Left lung (tissue), 14 donors: ENCODE results near the gene MPHOSPH9. TPM values are rescaled to one million over a fixed set of nuclear protein-coding genes. Genes with fewer than 3 reads are reported as not detected.
A peak's percentile ranks its signal among the peaks of the same experiment; 100 is the strongest.

Experiments used
- ATAC-seq: fragments of 200-7000 bp; cut with Tn5 transposase; one replicate; pipeline ENCODE4 v1.9.1; 2020; ENCODE audit warnings: moderate library complexity
- DNase-seq, 4 donors: peaks; one replicate each; pipeline ENCODE4 v3.0.0-alpha.2; 2013 to 2020
- H3K27ac ChIP-seq, 2 donors: fragments of 200-600 bp; sonication (generic) in 1 of 2; one replicate each; pipeline versions ENCODE4 v1.5.0 to v1.8.0; 2020 to 2021
- H3K27me3 ChIP-seq, 2 donors: fragments of 200-600 bp; sonication (generic) in 1 of 2; one replicate each; pipeline versions ENCODE4 v1.5.0 to v1.8.0; 2020 to 2021
- H3K36me3 ChIP-seq, 2 donors: fragments of 200-600 bp; sonication (generic) in 1 of 2; one replicate each; pipeline versions ENCODE4 v1.5.0 to v1.8.0; 2020 to 2021
- H3K4me1 ChIP-seq, 2 donors: fragments of 200-600 bp; one replicate each; pipeline ENCODE4 v1.8.0; 2021
- H3K4me3 ChIP-seq, 2 donors: fragments of 200-600 bp; sonication (generic) in 1 of 2; one replicate each; pipeline versions ENCODE4 v1.5.0 to v1.8.0; 2020 to 2021; ENCODE audit warnings: mild to moderate bottlenecking in 1 of 2
- H3K9me3 ChIP-seq, 2 donors: fragments of 200-600 bp; sonication (generic) in 1 of 2; one replicate each; pipeline versions ENCODE4 v1.5.0 to v1.8.0; 2020 to 2021
- CTCF ChIP-seq, 2 donors: fragments of 200-600 bp; sonication (generic) in 1 of 2; IDR thresholded peaks; one replicate each; pipeline versions ENCODE4 v1.5.0 to v1.8.0; 2021; ENCODE audit warnings: antibody characterized with exemption in 2 of 2
- intact Hi-C, 2 donors: fragments of 100-400 bp; cut with DNase I; formaldehyde crosslinking; loops; one replicate each; pipeline versions ENCODE4 v1.11.2 to v1.14.2; 2022
- long read RNA-seq, 12 donors: library from polyadenylated mRNA in 2 of 12; unstranded in 2 of 12; transcript quantifications; one replicate each; pipeline ENCODE4 v2.0.0 and lab custom pipeline, GENCODE V29; 2019 to 2026
- polyA plus RNA-seq, 6 donors: library from polyadenylated mRNA; unstranded; fragments of 120-200 nt; gene quantifications; one replicate each; pipeline ENCODE4 v1.2.1, GENCODE V29; 2013; ENCODE audit not compliant: insufficient read length in 6 of 6
- total RNA-seq, 2 donors: library from RNA; stranded (reverse); fragmentation: NEBNext Ultra II Directional; extraction: Animal tissue kit (Norgen Biotek cat#: 25700); gene quantifications; one replicate each; pipeline ENCODE4 v1.2.1, GENCODE V29; 2021
- donor health status: DM: no; HTN: yes; CAD: no.
- donor health status: DM: no; HTN: no; CAD: no.

MPHOSPH9 gene
- total RNA-seq (10 to 100 TPM; 27.6 to 28.1 TPM), polyA plus RNA-seq (10 to 100 TPM; 33.9 to 46.7 (median 37.7) TPM)
- long read RNA-seq, donor 1, partial matches to known transcripts, result 14 of 54 reads
- long read RNA-seq, donor 1, other reads (novel, unspliced or antisense), result 39 of 54 reads
- long read RNA-seq, donor 2, partial matches to known transcripts, result 12 of 49 reads
- long read RNA-seq, donor 2, other reads (novel, unspliced or antisense), result 36 of 49 reads
- long read RNA-seq, donor 3, full-length matches to known transcripts, result 2 of 2 reads
- long read RNA-seq, donor 3, partial matches to known transcripts, result 0 of 2 reads
- long read RNA-seq, donor 3, other reads (novel, unspliced or antisense), result 0 of 2 reads
- long read RNA-seq, donor 4, partial matches to known transcripts, result 2 of 5 reads
- long read RNA-seq, donor 4, other reads (novel, unspliced or antisense), result 3 of 5 reads
- long read RNA-seq, donor 5, partial matches to known transcripts, result 9 of 33 reads
- long read RNA-seq, donor 5, other reads (novel, unspliced or antisense), result 24 of 33 reads
- long read RNA-seq, donor 6, result 0 reads
- long read RNA-seq, donor 7, result 0 reads
- long read RNA-seq, donor 8, result 0 reads
- long read RNA-seq, donor 9, result 0 reads
- long read RNA-seq, donor 10, partial matches to known transcripts, result 0 of 1 reads
- long read RNA-seq, donor 10, other reads (novel, unspliced or antisense), result 1 of 1 reads
- long read RNA-seq, donor 11, result 0 reads
- long read RNA-seq, donor 12, result 0 reads

GRCh38 chr12:123232807-123233504, at the start of gene MPHOSPH9, which contains the start of gene MTRFR:
Gene MPHOSPH9, minus strand, starts transcription at chr12:123233141. Its CDS starts 2,777 bp downstream, at chr12:123230364.
Gene MTRFR, plus strand, starts transcription at chr12:123233436. Its CDS starts 20,239 bp downstream, at chr12:123253675.
- H3K4me3 ChIP-seq, result peak within 1 kb of the TSS; percentile 73 to 95
- H3K36me3 ChIP-seq, result no peaks in the 10 kb centered on the region
- H3K4me1 ChIP-seq, result peaks cover 28 to 73% of the 10 kb centered on the region in 2 donors
- no peaks in the 10 kb centered on the region for H3K27me3 ChIP-seq
- intact Hi-C loops, result loop anchor here in 1 of 2 donors (10.0 kb wide), 1 partner anchor 188 kb away; no protein-coding TSS in a partner anchor
- peak within 1 kb of the TSS; percentile 88 for H3K27ac ChIP-seq
- ATAC-seq (peak; percentile 97), DNase-seq (peak; percentile 98 to 100 (median 99))
- H3K9me3 ChIP-seq, result no peaks in the 10 kb centered on the region
- TF ChIP-seq CTCF (IDR thresholded peaks at IDR 0.05), result no peak

GRCh38 chr12:123282111-123282510, 49.2 kb upstream of the MPHOSPH9 start:
- intact Hi-C loops, result no loop called here

GRCh38 chr12:123280971-123281370, 48.0 kb upstream of the MPHOSPH9 start:
- Histone ChIP-seq H3K4me1 (peaks cover 0 to 14% of the 10 kb centered on the region in 2 donors), H3K4me3 (no peak overlapping the region), H3K36me3 (no peaks in the 10 kb centered on the region), H3K27ac (no peak overlapping the region), H3K27me3 (no peaks in the 10 kb centered on the region), H3K9me3 (no peaks in the 10 kb centered on the region)
- DNase-seq (no peak), ATAC-seq (no peak)
- intact Hi-C loops, result no loop called here
- no peak for TF ChIP-seq CTCF (IDR thresholded peaks at IDR 0.05)

More at GRCh38 chr12:123282111-123282510, 49.2 kb upstream of the MPHOSPH9 start:
- Histone ChIP-seq H3K4me3 (no peak overlapping the region), H3K27ac (no peak overlapping the region), H3K4me1 (peaks cover 0 to 14% of the 10 kb centered on the region in 2 donors), H3K9me3 (no peaks in the 10 kb centered on the region), H3K27me3 (no peaks in the 10 kb centered on the region), H3K36me3 (no peaks in the 10 kb centered on the region)
- TF ChIP-seq CTCF (IDR thresholded peaks at IDR 0.05), result no peak
- ATAC-seq (no peak), DNase-seq (peak in 1 of 4 donors; percentile 10)

GRCh38 chr12:123278101-123278627, 45.2 kb upstream of the MPHOSPH9 start:
- peaks cover 0 to 14% of the 10 kb centered on the region in 2 donors for H3K4me1 ChIP-seq
- H3K27ac ChIP-seq, result peak overlapping the region; percentile 33 to 39
- peak; percentile 34 for ATAC-seq
- intact Hi-C loops, result no loop called here
- no peaks in the 10 kb centered on the region for H3K9me3 ChIP-seq
- no peak for DNase-seq
- no peaks in the 10 kb centered on the region for H3K36me3 ChIP-seq
- no peak overlapping the region for H3K4me3 ChIP-seq
- no peaks in the 10 kb centered on the region for H3K27me3 ChIP-seq
- TF ChIP-seq CTCF (IDR thresholded peaks at IDR 0.05), result no peak
